Gastroesophageal sphincter (tissue), 4 donors: ENCODE results near the gene RIMS1. TPM values are rescaled to one million over a fixed set of nuclear protein-coding genes. Genes with fewer than 3 reads are reported as not detected.

ENCODE experiments used
- ATAC-seq: fragments of 150-250 bp; one replicate; pipeline ENCODE4 v1.9.1; 2016; ENCODE audit warnings: mild to moderate bottlenecking, moderate library complexity
- H3K27ac ChIP-seq, 4 donors: fragments of 200-600 bp; sonication (generic) in 3 of 4; 1 replicate in 3 of 4; 2 replicates in 1 of 4; pipeline ENCODE4 v1.5.1; 2016 to 2019
- H3K27me3 ChIP-seq: fragments of 200-600 bp; sonication (generic); one replicate; pipeline ENCODE4 v1.5.1; 2019
- H3K36me3 ChIP-seq, 2 donors: fragments of 200-600 bp; sonication (generic); one replicate each; pipeline ENCODE4 v1.5.1; 2019; ENCODE audit warnings: control low read depth in 1 of 2
- H3K4me1 ChIP-seq, 3 donors: fragments of 200-600 bp; sonication (generic); 1 replicate in 2 of 3; 2 replicates in 1 of 3; pipeline ENCODE4 v1.5.1; 2016 to 2019; ENCODE audit warnings: control low read depth in 2 of 3
- H3K4me3 ChIP-seq, 2 donors: fragments of 200-600 bp; sonication (generic); one replicate each; pipeline ENCODE4 v1.5.1; 2019; ENCODE audit warnings: mild to moderate bottlenecking in 1 of 2, moderate library complexity in 1 of 2
- H3K9me3 ChIP-seq, 3 donors: fragments of 200-600 bp; sonication (generic); one replicate each; pipeline ENCODE4 v1.5.1; 2017 to 2019; ENCODE audit warnings: control low read depth in 2 of 3
- EP300 ChIP-seq: sonication (generic); formaldehyde crosslinking; IDR thresholded peaks from one replicate; pipeline ENCODE4 v1.6.1; 2017; ENCODE audit warnings: antibody characterized with exemption, mild to moderate bottlenecking
- POLR2A ChIP-seq, 2 donors: fragments of 450-650 bp; IDR thresholded peaks; one replicate each; pipeline ENCODE4 v1.6.1; 2017; ENCODE audit warnings: antibody characterized with exemption in 2 of 2, mild to moderate bottlenecking in 2 of 2, moderate library complexity in 1 of 2
- POLR2AphosphoS5 ChIP-seq: sonication (generic); formaldehyde crosslinking; IDR thresholded peaks from one replicate; pipeline ENCODE4 v1.6.1; 2017; ENCODE audit warnings: antibody characterized with exemption
- WGBS, 2 donors: methylation state at CpG; one replicate each; pipeline ENCODE4 v1.1.5; 2018; ENCODE audit warnings: low coverage in 1 of 2; 5-methylcytosine and 5-hydroxymethylcytosine counted together
- total RNA-seq, 4 donors: library from RNA; depleted of rRNA; stranded (reverse); fragments of >200 nt; gene quantifications; one replicate each; pipeline ENCODE4 v1.1.0, GENCODE V29; 2016
- TF ChIP-seq, protein P1 (sequence below), 4 experiments: fragments of 200-600 bp in 2 of 4; fragments of 450-650 bp in 2 of 4; sonication (generic) in 1 of 4; IDR thresholded peaks; one replicate each; pipeline ENCODE4 v1.5.1; 2017 to 2019; ENCODE audit warnings: antibody characterized with exemption in 4 of 4, mild to moderate bottlenecking in 2 of 4, moderate library complexity in 2 of 4

Gene RIMS1
- total RNA-seq, 4 donors from 2014 or later, result 9.3 to 66.5 (median 17.7) TPM

DNA sequence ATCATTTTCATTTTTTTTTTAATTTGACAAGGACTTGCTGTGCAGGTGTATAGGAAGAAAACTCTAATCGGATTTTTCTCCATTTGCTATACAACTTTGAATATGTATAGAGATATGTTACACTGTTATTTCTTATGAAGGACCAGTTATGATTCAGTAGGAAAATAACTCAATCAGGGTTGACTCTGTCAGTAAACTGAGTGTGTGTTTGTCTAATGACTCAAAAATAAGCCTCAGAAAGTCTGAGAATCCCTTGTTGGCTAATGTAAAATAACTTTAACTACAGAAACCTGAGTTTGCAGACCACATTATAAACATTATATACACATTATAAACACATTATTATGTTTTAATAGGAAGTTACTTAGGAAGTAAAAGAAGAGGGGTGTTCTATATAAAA lies 352.6 kb downstream of the RIMS1 start:
- Histone ChIP-seq H3K4me1 (no peaks in the 10 kb centered on the region), H3K4me3 (no peak overlapping the region), H3K36me3 (no peaks in the 10 kb centered on the region), H3K9me3 (no peaks in the 10 kb centered on the region), H3K27me3 (no peaks in the 10 kb centered on the region), H3K27ac (no peak overlapping the region)
- ATAC-seq, result no peak
- WGBS, 2 donors, result 81% methylated on average over 1 of the region's 1 CpG; no CpG with 5 or more reads in 1 of the 2 donors
- TF ChIP-seq POLR2A (IDR thresholded peaks at IDR 0.05) (no peak), EP300 (no peak), POLR2AphosphoS5 (no peak)
- TF ChIP-seq, protein P1, sequence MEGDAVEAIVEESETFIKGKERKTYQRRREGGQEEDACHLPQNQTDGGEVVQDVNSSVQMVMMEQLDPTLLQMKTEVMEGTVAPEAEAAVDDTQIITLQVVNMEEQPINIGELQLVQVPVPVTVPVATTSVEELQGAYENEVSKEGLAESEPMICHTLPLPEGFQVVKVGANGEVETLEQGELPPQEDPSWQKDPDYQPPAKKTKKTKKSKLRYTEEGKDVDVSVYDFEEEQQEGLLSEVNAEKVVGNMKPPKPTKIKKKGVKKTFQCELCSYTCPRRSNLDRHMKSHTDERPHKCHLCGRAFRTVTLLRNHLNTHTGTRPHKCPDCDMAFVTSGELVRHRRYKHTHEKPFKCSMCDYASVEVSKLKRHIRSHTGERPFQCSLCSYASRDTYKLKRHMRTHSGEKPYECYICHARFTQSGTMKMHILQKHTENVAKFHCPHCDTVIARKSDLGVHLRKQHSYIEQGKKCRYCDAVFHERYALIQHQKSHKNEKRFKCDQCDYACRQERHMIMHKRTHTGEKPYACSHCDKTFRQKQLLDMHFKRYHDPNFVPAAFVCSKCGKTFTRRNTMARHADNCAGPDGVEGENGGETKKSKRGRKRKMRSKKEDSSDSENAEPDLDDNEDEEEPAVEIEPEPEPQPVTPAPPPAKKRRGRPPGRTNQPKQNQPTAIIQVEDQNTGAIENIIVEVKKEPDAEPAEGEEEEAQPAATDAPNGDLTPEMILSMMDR (IDR thresholded peaks at IDR 0.05), result no peak

DNA sequence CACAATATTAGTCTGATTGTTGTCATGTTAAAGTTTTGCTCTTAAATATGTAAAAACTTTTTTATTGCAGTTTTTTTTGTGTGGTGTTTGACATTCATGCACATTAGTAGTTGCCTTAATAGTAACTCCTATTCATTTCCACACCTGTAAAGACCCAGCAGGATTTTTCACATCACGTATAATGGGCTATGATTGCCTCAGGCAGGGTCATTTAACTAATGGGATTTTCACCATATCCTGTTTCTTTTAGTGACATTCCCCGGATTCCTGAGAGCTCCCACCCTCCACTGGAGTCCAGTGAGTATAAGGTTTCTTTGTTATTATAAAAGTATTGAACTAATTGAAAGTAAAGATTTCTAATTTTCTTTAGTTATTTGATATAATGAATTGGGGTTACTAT lies 359.2 kb downstream of the RIMS1 start:
- Histone ChIP-seq H3K36me3 (no peaks in the 10 kb centered on the region), H3K27ac (no peak overlapping the region), H3K4me3 (no peak overlapping the region), H3K4me1 (no peaks in the 10 kb centered on the region), H3K9me3 (no peaks in the 10 kb centered on the region), H3K27me3 (no peaks in the 10 kb centered on the region)
- 32 to 54% methylated on average over 2 of the region's 2 CpGs for WGBS, 2 donors
- ATAC-seq, result no peak
- no peak for TF ChIP-seq POLR2A (IDR thresholded peaks at IDR 0.05)
- TF ChIP-seq POLR2AphosphoS5, result no peak
- TF ChIP-seq, protein P1 (IDR thresholded peaks at IDR 0.05), result no peak
- no peak for TF ChIP-seq EP300

DNA sequence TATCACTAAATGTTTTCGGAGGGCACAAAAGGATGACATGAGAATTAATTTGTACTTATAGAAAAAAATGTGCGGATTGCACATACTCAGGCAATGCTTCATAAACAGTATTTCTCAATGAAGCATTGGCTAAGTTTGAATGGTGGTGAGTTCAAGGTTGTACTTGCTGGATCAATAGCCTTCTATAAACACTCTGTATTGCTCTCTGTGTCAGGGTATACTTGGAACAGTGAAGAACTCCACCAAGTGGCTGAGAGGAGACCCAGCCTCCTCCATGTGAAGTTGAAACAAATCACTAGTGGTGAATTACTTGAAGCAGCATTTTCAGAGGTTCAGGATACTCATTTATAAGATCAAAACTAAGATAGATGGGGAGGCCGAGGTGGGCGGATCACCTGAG lies 360.6 kb downstream of the RIMS1 start:
- no peaks in the 10 kb centered on the region for H3K36me3 ChIP-seq
- no peak overlapping the region for H3K4me3 ChIP-seq
- H3K27me3 ChIP-seq, result no peaks in the 10 kb centered on the region
- no peak for ATAC-seq
- H3K27ac ChIP-seq, result no peak overlapping the region
- TF ChIP-seq, protein P1 (IDR thresholded peaks at IDR 0.05), result no peak
- TF ChIP-seq EP300 (no peak), POLR2AphosphoS5 (no peak), POLR2A (IDR thresholded peaks at IDR 0.05) (no peak)
- no peaks in the 10 kb centered on the region for H3K4me1 ChIP-seq
- WGBS, 2 donors, result 86 to 90% methylated on average over 2 to 4 of the region's 4 CpGs
- no peaks in the 10 kb centered on the region for H3K9me3 ChIP-seq

DNA sequence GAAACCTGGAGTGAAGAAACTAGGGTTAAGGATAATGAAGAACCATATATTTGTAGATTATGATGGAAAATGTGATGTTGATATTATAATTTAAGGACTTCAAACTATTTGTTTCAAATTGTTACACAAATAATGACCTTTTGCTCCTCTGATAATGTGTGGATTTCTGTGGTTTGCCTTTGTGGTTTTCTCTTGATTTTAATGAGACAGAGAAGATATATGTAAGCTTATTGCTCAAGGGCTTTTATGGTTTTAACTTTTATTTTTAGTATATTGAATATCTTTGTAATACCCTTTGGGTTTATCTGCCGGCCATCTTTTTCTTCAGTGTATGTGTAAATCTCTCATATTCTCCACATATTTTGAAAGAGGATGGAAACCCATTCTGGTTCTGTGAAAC lies 362.3 kb downstream of the RIMS1 start:
- no peak overlapping the region for H3K4me3 ChIP-seq
- H3K27me3 ChIP-seq, result no peaks in the 10 kb centered on the region
- no peaks in the 10 kb centered on the region for H3K9me3 ChIP-seq
- H3K36me3 ChIP-seq, result no peaks in the 10 kb centered on the region
- H3K4me1 ChIP-seq, result no peaks in the 10 kb centered on the region
- no peak for ATAC-seq
- H3K27ac ChIP-seq, result no peak overlapping the region
- WGBS, 2 donors, result 100% methylated on average over 1 of the region's 1 CpG
- TF ChIP-seq EP300, result no peak
- no peak for TF ChIP-seq POLR2AphosphoS5
- no peak for TF ChIP-seq POLR2A (IDR thresholded peaks at IDR 0.05)
- TF ChIP-seq, protein P1 (IDR thresholded peaks at IDR 0.05), result no peak

DNA sequence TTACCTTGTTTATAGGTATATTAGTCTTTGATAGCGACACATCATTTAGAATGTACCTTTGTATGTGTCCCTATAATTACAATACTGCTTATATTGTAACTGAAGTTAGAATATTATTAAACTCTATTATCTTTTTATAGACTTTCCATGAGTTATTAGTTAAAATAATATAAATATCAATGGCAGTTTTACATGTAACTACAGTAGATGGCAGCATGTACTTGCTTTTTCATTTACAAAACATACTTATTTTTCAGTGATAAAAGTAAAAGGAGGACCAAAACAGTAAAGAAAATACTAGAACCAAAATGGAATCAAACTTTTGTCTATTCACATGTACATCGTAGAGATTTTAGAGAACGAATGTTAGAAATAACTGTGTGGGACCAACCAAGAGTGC lies 364.3 kb downstream of the RIMS1 start:
- TF ChIP-seq, protein P1 (IDR thresholded peaks at IDR 0.05), result no peak
- TF ChIP-seq POLR2AphosphoS5 (no peak), POLR2A (IDR thresholded peaks at IDR 0.05) (no peak), EP300 (no peak)
- no peaks in the 10 kb centered on the region for H3K27me3 ChIP-seq
- no peaks in the 10 kb centered on the region for H3K4me1 ChIP-seq
- no peak overlapping the region for H3K27ac ChIP-seq
- no peak for ATAC-seq
- H3K4me3 ChIP-seq, result no peak overlapping the region
- H3K9me3 ChIP-seq, result no peaks in the 10 kb centered on the region
- no peaks in the 10 kb centered on the region for H3K36me3 ChIP-seq
- WGBS, 2 donors, result 84 to 93% methylated on average over 3 of the region's 3 CpGs
